T-helper 2 cell treated with Interferon-gamma antibody and Interleukin-4, amounts not matched to agents 5 μg/mL and 100 μg/mL, for 36 hours (primary cell): ENCODE results near the gene YKT6.

Experiments used
- DNase-seq: peaks from one replicate; pipeline ENCODE4 v3.0.0; 2021; ENCODE audit warnings: low spot score
- H3K27ac Mint-ChIP-seq: one replicate; pipeline ENCODE4 v1.8.0; 2021; ENCODE audit warnings: mild to moderate bottlenecking, mixed read lengths
- H3K27me3 Mint-ChIP-seq: one replicate; pipeline ENCODE4 v1.8.0; 2021; ENCODE audit warnings: low read depth, mixed read lengths
- H3K36me3 Mint-ChIP-seq: one replicate; pipeline ENCODE4 v1.8.0; 2021; ENCODE audit warnings: low read depth, mixed read lengths
- H3K4me1 Mint-ChIP-seq: one replicate; pipeline ENCODE4 v1.8.0; 2021; ENCODE audit warnings: low read depth, mixed read lengths
- H3K4me3 Mint-ChIP-seq: one replicate; pipeline ENCODE4 v1.8.0; 2022; ENCODE audit warnings: mild to moderate bottlenecking, moderate library complexity, mixed read lengths
- H3K9me3 Mint-ChIP-seq: one replicate; pipeline ENCODE4 v1.8.0; 2021; ENCODE audit warnings: mixed read lengths

YKT6 gene

GRCh38 chr7:44223362-44224079, 22.7 kb downstream of the YKT6 start:
- Mint-ChIP-seq H3K9me3 (no peaks in the 10 kb centered on the region), H3K27ac (no peak overlapping the region), H3K27me3 (no peaks in the 10 kb centered on the region), H3K4me1 (no peaks in the 10 kb centered on the region), H3K4me3 (no peak overlapping the region), H3K36me3 (no peaks in the 10 kb centered on the region)
- DNase-seq, result no peak

GRCh38 chr7:44224080-44224973, 23.5 kb downstream of the YKT6 start:
- DNase-seq, result no peak
- no peak overlapping the region for H3K4me3 Mint-ChIP-seq
- no peaks in the 10 kb centered on the region for H3K36me3 Mint-ChIP-seq
- no peaks in the 10 kb centered on the region for H3K9me3 Mint-ChIP-seq
- H3K27me3 Mint-ChIP-seq, result no peaks in the 10 kb centered on the region
- no peaks in the 10 kb centered on the region for H3K4me1 Mint-ChIP-seq
- no peak overlapping the region for H3K27ac Mint-ChIP-seq

- Mint-ChIP-seq H3K4me1 (no peaks in the 10 kb centered on the region), H3K36me3 (no peaks in the 10 kb centered on the region), H3K4me3 (no peak overlapping the region), H3K27me3 (no peaks in the 10 kb centered on the region), H3K9me3 (no peaks in the 10 kb centered on the region), H3K27ac (no peak overlapping the region)
- DNase-seq, result no peak
Observed at GRCh38 chr7:44224974-44225565, 24.3 kb downstream of the YKT6 start.

- H3K9me3 Mint-ChIP-seq, result no peaks in the 10 kb centered on the region
- H3K4me3 Mint-ChIP-seq, result no peak overlapping the region
- H3K27me3 Mint-ChIP-seq, result no peaks in the 10 kb centered on the region
- no peak overlapping the region for H3K27ac Mint-ChIP-seq
- H3K4me1 Mint-ChIP-seq, result no peaks in the 10 kb centered on the region
- no peak for DNase-seq
- H3K36me3 Mint-ChIP-seq, result no peaks in the 10 kb centered on the region
Observed at GRCh38 chr7:44225566-44226395, 25.0 kb downstream of the YKT6 start.

GRCh38 chr7:44226396-44226753, 25.6 kb downstream of the YKT6 start:
- Mint-ChIP-seq H3K4me1 (no peaks in the 10 kb centered on the region), H3K36me3 (no peaks in the 10 kb centered on the region), H3K4me3 (no peak overlapping the region), H3K27me3 (no peaks in the 10 kb centered on the region), H3K9me3 (no peaks in the 10 kb centered on the region), H3K27ac (no peak overlapping the region)
- DNase-seq, result no peak

GRCh38 chr7:44227911-44228310, 27.1 kb downstream of the YKT6 start:
- Mint-ChIP-seq H3K4me1 (no peaks in the 10 kb centered on the region), H3K27me3 (no peaks in the 10 kb centered on the region), H3K27ac (no peak overlapping the region), H3K4me3 (no peak overlapping the region), H3K9me3 (no peaks in the 10 kb centered on the region), H3K36me3 (no peaks in the 10 kb centered on the region)
- no peak for DNase-seq

GRCh38 chr7:44228571-44229350, 28.0 kb downstream of the YKT6 start:
- Mint-ChIP-seq H3K27ac (no peak overlapping the region), H3K9me3 (no peaks in the 10 kb centered on the region), H3K27me3 (no peaks in the 10 kb centered on the region), H3K4me3 (no peak overlapping the region), H3K4me1 (no peaks in the 10 kb centered on the region), H3K36me3 (no peaks in the 10 kb centered on the region)
- DNase-seq, result no peak

GRCh38 chr7:44229546-44230105, 28.8 kb downstream of the YKT6 start:
- no peak overlapping the region for H3K27ac Mint-ChIP-seq
- H3K4me1 Mint-ChIP-seq, result no peaks in the 10 kb centered on the region
- no peaks in the 10 kb centered on the region for H3K27me3 Mint-ChIP-seq
- no peaks in the 10 kb centered on the region for H3K9me3 Mint-ChIP-seq
- H3K4me3 Mint-ChIP-seq, result no peak overlapping the region
- no peak for DNase-seq
- no peaks in the 10 kb centered on the region for H3K36me3 Mint-ChIP-seq

GRCh38 chr7:44230286-44230685, 29.5 kb downstream of the YKT6 start:
- H3K9me3 Mint-ChIP-seq, result no peaks in the 10 kb centered on the region
- H3K27me3 Mint-ChIP-seq, result no peaks in the 10 kb centered on the region
- H3K27ac Mint-ChIP-seq, result no peak overlapping the region
- H3K36me3 Mint-ChIP-seq, result no peaks in the 10 kb centered on the region
- H3K4me3 Mint-ChIP-seq, result no peak overlapping the region
- no peaks in the 10 kb centered on the region for H3K4me1 Mint-ChIP-seq
- no peak for DNase-seq

- no peak for DNase-seq
- no peaks in the 10 kb centered on the region for H3K9me3 Mint-ChIP-seq
- no peak overlapping the region for H3K4me3 Mint-ChIP-seq
- H3K36me3 Mint-ChIP-seq, result no peaks in the 10 kb centered on the region
- H3K4me1 Mint-ChIP-seq, result no peaks in the 10 kb centered on the region
- H3K27me3 Mint-ChIP-seq, result no peaks in the 10 kb centered on the region
- H3K27ac Mint-ChIP-seq, result no peak overlapping the region
Observed at GRCh38 chr7:44231088-44231487, 30.3 kb downstream of the YKT6 start.

- Mint-ChIP-seq H3K27ac (peak overlapping the region; percentile 72), H3K27me3 (no peaks in the 10 kb centered on the region), H3K9me3 (no peaks in the 10 kb centered on the region), H3K36me3 (no peaks in the 10 kb centered on the region), H3K4me1 (no peaks in the 10 kb centered on the region), H3K4me3 (no peak overlapping the region)
- DNase-seq, result no peak
Observed at GRCh38 chr7:44232396-44232795, 31.6 kb downstream of the YKT6 start.

GRCh38 chr7:44232901-44233715, 32.3 kb downstream of the YKT6 start:
- no peaks in the 10 kb centered on the region for H3K4me1 Mint-ChIP-seq
- H3K36me3 Mint-ChIP-seq, result no peaks in the 10 kb centered on the region
- H3K27ac Mint-ChIP-seq, result peak overlapping the region; percentile 72
- H3K9me3 Mint-ChIP-seq, result no peaks in the 10 kb centered on the region
- no peaks in the 10 kb centered on the region for H3K27me3 Mint-ChIP-seq
- DNase-seq, result no peak
- H3K4me3 Mint-ChIP-seq, result no peak overlapping the region
